ENCODE measurements around the gene KRT33A.

DNA sequence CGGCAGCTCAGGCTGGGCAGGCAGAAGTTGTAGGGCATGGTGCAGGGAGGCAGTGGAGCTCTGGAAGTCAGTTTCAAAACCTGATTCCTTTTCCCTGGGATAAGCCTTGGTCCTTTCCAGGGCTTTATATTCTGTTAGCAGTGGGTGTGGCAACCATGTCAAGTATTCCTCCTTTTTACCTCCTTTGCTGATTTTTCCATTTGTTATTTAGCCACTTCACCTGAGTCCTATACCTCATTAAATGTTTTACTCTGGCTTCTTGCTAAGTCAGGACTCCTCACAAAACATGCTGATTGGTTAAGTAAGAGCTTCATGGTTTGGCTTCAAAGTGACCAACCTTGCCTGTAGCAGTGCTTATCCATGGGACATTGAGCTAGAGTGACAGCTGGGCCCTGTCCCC is 19.1 kb upstream of the KRT33A start, which contains the start of gene KRT33B:
- TF ChIP-seq GATA2 (IDR thresholded peaks at IDR 0.05; ENCODE audit: low read depth, low read length) (no peak), GATA3 (IDR thresholded peaks at IDR 0.05; ENCODE audit: low read depth, low read length) (no peak)
